ENCODE data around the gene ENO4.

The ENO4 gene

DNA sequence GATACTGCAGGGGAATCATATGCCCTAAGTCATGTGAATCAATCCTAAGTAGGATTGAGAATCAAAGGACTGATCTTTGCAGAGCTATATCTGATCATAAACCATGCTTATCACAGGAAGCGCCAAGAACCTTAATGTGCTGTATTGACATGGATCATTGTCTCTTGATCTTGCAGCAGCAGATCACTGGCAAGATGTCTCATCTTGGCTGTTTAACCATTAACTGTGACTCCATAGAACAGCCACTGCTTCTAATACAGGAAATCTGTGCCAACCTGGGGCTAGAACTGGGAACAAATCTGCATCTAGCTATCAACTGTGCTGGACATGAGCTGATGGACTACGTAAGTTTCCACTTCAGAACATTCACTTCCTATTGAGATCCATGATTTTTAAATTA is 21.6 kb downstream of the ENO4 start:
- DNase-seq = no peak

DNA sequence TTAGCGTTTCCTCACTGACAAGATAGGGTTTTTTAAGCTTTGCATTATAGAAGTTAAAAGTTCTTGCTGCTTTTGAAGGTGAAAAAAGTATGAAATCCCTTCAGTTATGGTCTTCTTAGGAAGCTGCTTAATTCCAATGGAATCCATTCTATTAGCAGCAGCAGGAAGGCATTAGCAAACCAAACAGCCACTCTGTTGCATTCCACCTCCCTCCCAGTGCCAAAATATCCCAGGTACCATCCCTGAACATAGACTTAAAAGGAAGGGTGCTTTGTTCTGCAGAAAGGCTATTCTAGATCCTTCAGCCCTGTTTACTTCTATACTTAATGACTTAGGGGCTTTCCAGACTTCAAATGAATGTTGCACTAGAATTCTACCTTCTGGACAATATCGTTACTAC is 23.8 kb downstream of the ENO4 start:
- DNase-seq = no peak

DNA sequence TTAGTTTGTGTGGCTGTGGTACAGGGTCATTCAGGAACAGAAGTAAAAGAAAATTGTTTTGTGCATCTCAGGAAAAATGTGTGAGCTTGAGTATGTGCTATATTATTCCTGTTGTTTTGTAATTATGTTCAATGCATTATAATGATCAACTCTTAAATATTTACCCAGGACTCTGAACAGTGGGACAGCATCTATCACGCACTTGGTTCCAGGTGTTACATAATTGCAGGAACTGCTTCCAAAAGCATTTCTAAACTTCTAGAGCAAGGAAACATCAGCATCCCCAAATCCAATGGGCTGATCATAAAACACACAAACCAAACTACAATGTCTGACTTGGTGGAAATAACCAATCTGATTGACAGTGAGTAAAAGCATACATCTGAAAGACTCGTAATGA is 26.6 kb downstream of the ENO4 start:
- DNase-seq = no peak

DNA sequence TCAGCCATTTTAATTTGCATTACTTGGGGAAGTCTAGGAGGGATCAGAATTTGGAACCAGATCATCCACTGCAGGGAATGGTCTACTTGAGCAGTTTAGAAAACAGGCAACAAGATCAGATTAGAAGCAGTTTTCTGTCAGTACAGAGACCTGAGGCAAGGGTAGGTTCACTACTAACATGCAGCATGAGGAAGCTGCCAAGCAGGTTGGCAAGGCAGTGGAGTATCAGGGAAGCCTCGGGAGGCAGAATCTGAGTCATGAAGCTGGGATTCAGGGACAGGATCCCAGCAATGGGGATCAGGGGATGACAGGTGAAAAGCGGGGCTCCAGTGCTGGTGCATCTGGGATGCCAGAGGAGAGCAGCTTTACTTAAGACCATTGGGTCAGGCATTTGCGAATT is 28.1 kb downstream of the ENO4 start:
- DNase-seq = no peak

DNA sequence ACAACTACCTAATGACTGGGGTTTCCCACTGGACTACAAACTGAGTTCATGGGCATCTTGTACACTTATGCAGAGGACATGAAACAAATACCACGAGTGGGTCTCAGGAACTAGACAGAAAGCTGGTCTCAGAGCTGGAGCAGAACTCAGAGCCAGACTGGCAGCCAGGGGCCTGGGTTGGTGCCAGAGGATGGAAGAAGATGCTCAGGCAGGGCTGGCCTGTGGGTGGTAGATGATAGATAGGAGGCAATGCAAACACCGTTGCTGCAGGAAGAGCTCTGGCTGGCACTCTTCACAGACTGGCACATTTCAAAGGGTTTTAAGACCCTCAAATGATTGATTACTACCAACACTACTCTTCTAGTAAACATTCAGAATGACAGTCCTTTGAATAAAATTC is 28.8 kb downstream of the ENO4 start:
- DNase-seq = no peak

DNA sequence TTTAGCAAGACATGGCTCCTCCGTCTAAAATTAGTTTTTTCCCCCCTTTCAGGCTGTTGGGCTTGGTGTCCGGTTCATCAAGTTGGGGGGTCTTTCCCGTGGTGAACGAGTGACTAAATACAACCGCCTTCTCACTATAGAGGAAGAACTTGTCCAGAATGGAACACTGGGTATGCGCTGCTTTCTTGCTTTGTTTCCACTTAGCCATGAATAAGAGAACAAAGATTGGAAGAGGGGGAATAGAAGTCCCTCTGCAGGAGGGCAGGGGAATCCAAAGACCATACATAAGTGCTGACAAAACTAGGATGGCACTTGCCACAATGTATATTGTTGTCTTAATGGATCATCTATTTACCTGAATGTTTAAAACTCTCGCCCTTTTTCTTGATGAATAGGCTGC is 30.5 kb downstream of the ENO4 start:
- no peak for DNase-seq

DNA sequence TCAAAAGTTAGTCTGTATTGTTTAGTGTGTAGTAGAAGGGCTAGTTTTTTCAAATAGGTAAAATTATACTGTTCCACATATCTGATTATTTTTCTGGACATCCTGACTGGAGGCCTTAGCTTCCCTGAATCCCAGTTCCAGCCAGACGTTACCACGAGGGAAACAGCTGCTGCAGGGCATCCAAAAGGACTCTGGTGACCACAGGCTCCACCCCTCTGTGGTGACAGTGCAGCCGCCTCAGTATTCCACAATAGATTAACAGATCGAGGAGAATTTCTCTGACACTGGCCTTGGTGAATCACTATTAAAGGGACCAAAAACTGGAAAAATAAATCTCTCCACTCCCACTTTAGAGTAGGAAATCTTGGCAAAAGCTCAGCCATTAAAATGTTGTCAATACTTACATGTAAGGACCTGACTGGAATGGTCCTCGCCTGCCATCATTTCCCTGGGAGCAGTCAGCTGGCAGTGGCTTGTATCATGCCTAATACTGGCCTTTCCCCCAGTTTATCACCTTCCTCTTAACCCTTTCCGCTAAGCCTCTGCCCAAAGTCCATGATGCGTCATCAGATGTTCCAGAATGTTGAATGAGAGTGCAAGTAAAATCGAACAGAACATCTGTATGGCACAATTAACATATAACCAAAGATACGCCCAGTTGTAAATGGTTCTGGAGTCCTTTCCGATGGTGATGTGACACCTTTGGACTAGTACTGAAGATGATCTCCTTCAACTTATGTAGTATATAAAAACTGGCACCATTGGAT is 31.6 kb downstream of the ENO4 start:
- DNase-seq = no peak

DNA sequence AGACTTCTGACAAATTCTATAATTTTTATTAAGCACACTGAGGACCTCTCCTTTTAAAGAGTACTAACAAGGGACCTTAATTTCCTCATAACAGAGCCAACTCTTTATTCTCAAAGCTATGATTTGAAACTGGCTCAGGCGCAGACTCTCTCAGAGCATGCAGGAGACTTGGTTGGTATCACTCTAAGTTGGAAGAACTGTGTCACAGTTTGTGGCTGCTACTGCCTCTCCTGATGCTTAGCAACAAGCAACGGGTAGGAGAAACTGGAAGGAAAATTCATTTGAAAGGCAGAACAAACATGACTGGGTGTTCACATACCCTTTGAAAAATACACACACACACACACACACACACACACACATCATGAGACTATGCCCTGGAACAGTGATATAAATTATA is 33.3 kb downstream of the ENO4 start:
- DNase-seq = no peak

DNA sequence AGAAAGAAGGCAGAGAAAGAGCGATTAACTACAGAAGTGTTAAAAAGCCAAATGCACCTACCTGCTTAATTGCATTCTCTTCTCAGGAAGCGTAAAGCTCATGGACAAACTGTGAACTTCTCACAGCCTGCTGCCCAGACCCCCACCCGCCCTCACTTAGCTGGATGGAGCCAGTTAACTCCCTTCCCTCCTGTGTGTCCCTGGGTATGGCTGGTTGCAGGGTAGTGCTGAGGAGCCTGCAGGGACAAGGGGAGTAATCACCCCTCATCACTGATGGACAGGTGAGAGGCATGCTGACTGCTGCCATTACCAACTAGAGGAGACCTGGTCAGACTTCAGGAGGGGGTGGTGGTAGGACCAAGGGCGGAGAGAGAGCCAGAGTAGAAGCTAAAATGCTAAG is 37.5 kb downstream of the ENO4 start:
- DNase-seq = no peak

DNA sequence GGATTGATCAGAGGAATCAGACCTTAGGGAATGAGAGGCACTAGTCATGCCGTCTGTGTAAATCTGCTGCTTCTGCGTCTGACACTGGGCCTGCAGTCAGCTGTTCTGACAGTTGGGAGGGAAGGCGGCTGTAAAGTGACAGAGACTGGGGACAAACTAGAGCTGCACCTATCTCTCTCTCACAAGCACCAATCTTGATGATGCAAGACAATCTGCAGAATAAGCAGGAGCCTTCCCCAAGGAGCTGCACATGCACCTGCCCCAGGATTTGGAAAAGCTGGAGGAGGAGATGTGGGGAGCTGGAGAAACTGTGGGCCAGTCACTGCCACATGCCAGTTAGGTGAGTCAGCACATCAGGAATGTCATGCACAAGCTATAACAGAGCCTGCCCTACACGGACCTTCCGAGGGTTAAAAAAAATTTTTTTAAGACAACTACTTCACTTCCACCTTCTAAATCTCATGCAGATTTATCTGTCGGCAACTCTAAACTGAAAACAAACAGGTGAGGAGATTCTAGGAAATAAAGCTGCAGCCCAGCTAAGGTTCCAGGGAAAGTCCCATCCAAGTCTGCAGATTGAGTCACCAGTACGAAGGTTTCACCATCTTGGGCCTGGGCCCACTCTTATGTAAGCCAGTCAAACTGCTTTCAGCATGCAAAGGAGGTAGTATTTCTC is 39.2 kb downstream of the ENO4 start:
- DNase-seq = no peak

DNA sequence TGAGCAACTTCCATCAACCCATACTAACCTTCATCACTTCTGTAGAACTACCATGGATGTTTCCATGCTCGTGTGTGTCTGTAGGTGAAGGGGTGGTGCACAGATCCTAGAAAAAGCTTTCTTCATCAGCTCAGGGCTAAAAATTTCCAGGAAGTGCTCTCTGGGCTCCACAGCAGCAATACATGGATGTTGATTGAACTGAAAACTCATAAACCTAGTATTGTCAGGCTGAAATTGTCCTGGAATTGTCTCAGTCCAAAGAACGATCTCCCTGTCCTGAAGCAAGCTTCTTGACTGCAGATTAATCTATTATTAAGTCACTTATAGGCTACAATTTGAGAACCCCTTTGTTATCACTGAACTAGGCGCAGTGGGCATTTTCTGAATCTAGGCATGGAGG is 39.8 kb downstream of the ENO4 start:
- DNase-seq = no peak

DNA sequence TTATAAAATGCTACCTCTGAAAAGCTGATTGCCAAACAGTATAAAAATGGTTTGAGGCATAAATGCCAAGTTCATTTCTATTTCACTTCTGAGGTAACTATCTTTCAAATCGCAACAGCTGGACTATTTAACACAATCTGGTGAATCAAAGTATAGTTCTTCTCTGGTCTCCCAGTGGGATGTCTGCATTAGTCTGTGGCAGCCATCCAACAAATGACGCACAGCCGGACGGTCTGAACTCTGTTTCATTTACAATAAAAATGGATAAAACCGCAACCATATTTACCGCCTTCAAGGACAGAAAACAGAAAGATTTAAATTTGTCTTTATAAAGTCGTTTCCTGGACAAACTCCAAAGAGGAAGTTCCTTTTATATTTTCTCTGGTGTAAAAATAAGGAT is 41.9 kb downstream of the ENO4 start:
- no peak for DNase-seq

DNA sequence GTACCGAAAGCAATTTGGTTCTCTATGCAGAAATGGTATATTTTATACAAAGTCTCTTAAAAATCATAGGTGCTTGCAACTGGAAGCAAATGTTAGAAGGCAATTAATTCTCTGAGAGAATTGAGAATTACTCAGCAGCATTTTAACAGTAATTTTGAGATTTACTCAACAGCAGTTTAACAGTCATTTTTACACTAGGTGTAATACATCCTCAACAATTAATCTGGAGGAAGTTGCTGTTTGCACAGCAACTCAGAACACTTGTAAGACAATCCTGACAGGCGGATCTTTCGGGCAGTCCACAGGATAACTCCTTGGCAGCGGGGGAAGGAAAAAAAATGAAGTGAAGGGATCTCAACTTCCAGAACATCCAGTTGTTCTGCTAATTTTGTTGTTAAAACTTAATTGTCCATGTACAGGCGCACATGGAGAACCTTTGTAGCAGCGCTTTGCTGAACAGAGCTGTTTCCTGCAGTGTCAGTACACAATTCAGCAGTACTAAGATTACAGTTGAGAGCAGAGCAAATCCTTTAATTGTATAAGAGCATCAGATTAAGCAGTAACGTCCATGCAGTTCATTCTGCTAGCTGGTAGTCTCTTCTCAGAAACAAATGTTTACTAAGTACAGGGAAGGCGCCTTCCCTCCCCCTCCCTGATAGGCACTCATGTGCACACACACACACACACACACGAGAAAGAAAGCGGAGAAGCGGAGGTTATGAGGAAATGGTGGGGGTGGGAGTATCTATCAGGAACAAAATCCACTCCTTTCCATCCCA is 43.8 kb downstream of the ENO4 start:
- DNase-seq = no peak

DNA sequence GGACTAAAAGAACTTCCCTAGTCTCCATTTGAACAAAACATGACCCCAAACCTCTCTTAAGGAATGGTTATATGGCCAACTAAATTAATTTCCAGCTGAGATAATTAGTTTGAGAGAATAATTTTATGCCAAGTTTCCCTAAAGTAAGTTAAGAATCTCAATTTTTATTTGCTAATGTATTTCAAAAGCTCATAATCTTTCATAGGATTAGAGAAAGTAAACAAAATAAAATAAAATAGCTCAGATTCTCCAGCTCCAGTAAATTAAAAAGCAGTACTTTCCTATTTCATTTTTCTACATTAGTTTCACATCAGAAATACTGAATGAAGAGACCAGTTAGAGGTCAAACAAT is 44.4 kb downstream of the ENO4 start:
- DNase-seq = no peak

DNA sequence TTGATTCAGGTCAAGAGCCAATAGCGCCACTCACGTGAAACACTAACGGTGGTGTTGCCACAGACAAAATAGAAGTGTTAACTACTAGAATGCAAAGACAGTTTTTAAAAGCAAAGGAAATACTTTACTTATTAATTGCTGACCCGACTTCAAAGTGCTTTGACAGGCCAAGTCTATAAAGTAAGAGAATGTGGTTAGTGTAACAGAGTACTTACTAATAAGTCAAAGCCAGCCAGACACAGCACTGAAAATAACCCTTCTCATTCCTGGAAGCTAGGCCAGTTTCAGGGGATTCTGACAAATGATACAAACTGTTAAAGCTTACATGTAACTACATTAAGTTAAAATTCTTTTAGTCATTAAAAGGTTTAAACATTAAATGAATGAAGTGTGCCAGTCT is 50.3 kb downstream of the ENO4 start:
- DNase-seq = no peak

DNA sequence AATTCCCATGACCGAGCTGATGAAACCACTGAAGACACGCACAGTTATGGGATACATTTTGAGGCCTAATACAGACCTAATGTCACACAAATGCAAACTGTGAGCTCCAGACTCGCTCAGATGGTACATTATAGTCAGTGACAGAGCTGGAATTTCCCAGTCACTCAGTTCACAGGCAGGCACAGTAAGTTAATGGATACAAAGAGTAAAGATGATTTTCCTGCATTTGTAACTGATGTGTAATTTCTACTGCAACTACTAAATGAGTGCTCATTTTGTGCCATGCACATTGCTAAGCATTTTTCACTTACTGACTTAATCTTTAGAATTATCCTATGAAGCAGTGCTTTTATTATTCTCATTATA is 56.5 kb downstream of the ENO4 start:
- DNase-seq = no peak

DNA sequence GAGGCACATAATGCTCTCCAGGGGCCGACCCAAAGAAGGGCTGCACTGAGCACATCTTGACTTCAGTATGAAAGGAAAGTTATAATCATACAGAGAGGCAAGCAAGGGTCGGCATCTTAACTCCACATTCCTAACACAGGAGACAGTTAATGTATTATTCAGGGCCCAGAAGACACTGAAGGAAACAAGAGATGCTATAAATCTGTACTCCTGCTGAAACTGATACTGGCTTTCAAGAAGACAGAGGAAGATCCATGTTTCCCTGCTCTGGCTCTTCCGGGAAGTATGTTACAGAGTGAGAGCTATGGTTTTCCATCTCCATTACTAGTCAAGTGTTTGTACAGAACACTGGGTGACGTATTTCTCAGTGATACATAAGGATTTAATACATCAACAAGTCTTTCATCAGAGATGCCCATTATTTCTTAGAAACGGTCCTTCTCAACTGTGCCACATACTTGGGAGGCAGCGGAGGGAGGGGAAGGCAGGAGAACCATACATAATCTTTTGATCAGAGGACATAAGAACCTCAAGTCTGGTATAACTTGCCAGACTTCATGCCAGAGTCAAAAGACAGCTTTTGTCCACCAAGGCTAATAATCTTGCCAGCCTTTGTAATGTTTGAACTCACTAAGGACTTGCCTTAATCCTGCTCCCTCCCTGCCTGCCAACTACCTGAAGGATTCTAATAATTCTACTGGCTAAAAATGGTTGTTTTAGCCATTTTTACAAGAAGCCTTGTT is 58.1 kb downstream of the ENO4 start:
- DNase-seq = no peak

DNA sequence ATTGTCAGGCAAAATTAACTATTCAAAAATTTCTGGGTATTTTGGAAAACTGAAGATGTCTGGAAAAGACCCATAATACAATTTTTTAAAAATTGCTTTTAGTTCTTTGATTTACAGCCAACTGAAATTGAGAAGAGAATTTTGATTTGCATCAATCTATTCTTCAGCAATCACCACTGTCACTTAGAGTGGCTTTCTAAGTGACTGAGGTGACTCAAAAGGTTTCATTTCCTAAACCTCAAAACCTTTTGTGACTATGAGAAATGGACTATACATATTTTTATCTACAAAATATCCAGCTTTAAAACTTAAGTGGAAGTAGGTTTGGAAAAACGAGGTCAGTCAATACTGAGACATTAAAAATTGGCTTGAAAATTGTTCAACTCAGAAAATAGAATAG is 60.0 kb downstream of the ENO4 start:
- DNase-seq = no peak

DNA sequence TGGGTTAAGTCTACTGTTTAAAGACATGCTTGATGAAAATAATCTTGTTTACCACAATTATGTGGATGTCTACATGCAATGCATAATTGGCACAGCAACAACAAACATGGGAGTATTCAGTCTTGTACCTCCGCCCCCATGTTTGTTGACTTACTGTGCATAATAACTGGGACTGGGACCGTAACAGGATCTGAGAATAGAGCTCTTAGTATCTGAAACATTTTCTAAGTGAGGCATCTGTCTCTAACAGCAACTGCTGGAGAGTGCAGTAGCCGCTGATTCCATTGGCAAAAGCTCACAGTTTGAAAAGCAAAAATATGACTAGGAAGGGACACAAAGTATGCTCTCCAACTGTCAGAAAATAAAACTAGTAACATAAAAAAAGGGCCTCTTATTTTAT is 61.6 kb downstream of the ENO4 start:
- DNase-seq = no peak

DNA sequence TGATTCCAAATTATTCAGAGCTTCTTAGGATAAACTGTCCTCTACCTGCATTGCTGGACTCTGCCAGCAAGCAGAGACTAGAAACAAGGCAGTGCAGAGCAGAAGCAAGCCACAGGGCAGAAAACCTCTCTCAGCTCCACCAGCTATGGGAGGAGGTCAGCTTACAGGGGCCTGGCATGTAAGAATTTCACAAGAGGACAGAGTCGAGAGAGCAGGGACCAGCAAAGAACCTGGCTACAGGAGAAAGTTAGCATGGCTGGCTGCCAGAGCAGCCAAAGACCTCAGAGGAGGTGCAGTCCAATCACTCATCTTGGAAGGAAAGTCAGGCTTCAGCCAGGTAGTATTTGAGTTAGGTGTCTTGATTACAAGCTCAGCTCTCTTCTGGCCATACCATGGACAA is 62.9 kb downstream of the ENO4 start:
- no peak for DNase-seq

DNA sequence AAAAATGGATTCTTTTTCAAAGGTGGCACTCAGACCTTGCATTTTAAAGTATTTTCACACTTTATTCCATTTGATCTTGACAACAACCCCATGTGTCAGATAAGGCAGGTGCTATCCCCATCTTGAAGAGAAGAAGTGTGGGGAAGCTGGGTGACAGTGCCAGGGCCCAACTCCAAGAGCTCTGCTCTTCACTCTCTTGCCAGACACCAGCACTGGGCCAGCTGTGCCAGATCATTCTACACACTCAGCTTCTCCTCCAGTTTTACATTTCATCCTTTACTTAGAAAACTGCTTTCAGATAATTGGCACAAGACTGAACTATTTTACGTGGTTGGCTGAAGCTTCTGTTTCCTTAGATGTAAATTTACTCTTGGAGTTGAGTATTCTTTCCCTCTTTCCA is 64.4 kb downstream of the ENO4 start:
- no peak for DNase-seq

DNA sequence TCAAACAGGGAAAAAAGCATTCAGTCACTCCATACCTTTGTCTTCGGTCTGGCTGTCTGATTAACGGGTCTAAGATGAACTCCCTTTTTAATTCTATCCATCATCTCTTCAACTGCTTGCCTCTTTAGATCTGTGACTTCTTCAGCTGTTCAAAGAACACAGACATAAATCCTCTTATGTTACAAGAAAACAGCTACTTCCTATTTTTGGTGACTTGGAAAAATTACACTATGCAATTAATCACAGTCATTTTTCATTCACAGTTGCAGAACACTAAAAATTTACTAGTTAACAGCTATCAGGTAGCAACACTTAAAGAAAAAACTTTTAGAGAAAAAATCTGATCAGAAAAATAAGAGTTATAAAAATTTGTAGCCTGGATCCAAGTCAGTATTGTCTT is 66.0 kb downstream of the ENO4 start:
- DNase-seq = no peak

DNA sequence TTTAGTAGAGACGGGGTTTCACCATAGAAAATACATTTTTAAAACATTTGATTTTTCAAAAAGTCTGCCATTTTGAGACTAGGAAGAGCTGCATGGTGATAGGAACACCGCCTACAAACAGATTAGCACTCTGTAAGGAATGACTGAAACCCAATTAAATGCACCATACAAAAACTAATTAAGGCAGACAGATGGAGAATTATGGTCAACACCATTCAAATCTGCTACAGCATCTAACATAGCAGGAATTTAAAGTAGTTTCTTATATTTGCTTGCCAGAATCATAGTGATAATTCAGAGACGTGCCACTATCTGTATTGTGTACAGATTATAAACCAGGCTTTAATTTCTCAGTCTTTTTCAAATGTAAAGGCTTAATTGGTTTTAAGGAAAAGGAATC is 68.2 kb downstream of the ENO4 start:
- DNase-seq = no peak

DNA sequence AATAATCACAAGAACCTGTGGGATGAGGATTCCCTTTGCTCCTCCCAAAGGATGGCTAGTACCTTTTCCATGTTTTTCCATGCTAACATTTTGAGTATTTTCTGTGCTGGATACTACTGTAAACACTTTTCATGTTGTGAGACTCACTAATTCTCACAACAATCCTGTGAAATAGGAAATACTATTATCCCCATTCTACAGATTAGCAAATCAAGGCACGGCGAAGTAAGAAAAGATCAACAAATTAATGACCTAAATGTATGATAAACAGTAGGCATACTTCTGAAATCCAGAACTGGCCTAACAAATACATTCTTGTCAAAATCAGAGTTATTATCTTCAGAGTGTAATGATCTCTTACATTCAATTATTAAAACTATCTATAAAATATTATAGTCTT is 69.3 kb downstream of the ENO4 start:
- DNase-seq = no peak

Measured in stimulated activated CD4-positive, alpha-beta T cell treated with anti-CD3 and anti-CD28 coated beads, Interleukin-4, amount 100 ng/mL, for 4 hours (primary cell).